GM12864 (cell line): ENCODE results near the gene RCVRN.

Source experiments
- DNase-seq: peaks from one replicate; pipeline ENCODE4 v3.0.0-alpha.2; 2011; ENCODE audit warnings: low read depth
- H3K4me3 ChIP-seq: 2 replicates; pipeline ENCODE4 v1.5.1; 2011; ENCODE audit warnings: mild to moderate bottlenecking, low read depth, low read length, control low read depth
- CTCF ChIP-seq: IDR thresholded peaks from 2 replicates; pipeline ENCODE4 v1.5.1; 2011; ENCODE audit warnings: low read depth, mild to moderate bottlenecking, moderate library complexity, low read length, control low read depth, inconsistent platforms; ENCODE audit errors: missing control alignments

Gene RCVRN

GRCh38 chr17:9900784-9901183, 4.3 kb downstream of the RCVRN start:
- no peak for TF ChIP-seq CTCF
- H3K4me3 ChIP-seq, result no peak overlapping the region
- no peak for DNase-seq

GRCh38 chr17:9900044-9900594, 5.0 kb downstream of the RCVRN start:
- no peak overlapping the region for H3K4me3 ChIP-seq

GRCh38 chr17:9899280-9900043, 5.6 kb downstream of the RCVRN start:
- no peak overlapping the region for H3K4me3 ChIP-seq
- no peak for DNase-seq
- no peak for TF ChIP-seq CTCF

More at GRCh38 chr17:9900044-9900594, 5.0 kb downstream of the RCVRN start:
- DNase-seq, result no peak
- no peak for TF ChIP-seq CTCF

GRCh38 chr17:9898812-9899211, 6.3 kb downstream of the RCVRN start:
- no peak for TF ChIP-seq CTCF
- H3K4me3 ChIP-seq, result no peak overlapping the region
- no peak for DNase-seq

- no peak for TF ChIP-seq CTCF
Measured at GRCh38 chr17:9897372-9897968, 7.6 kb downstream of the RCVRN start.

GRCh38 chr17:9895923-9896322, 9.1 kb downstream of the RCVRN start:
- DNase-seq, result no peak

More at GRCh38 chr17:9897372-9897968, 7.6 kb downstream of the RCVRN start:
- H3K4me3 ChIP-seq, result no peak overlapping the region
- DNase-seq, result no peak

More at GRCh38 chr17:9895923-9896322, 9.1 kb downstream of the RCVRN start:
- H3K4me3 ChIP-seq, result no peak overlapping the region
- no peak for TF ChIP-seq CTCF
